Activated CD8-positive, alpha-beta memory T cell treated with anti-CD3 and anti-CD28 coated beads, Interleukin-2, amount 50 U/mL, for 24 hours (primary cell): ENCODE data around the gene PTPRG.

ENCODE experiments used
- DNase-seq: peaks from one replicate; pipeline ENCODE4 v3.0.0-alpha.2; 2020; ENCODE audit errors: extremely low read depth

Gene PTPRG

GRCh38 chr3:61618231-61618630, 56.9 kb downstream of the PTPRG start:
- no peak for DNase-seq

GRCh38 chr3:61618871-61619270, 57.5 kb downstream of the PTPRG start:
- no peak for DNase-seq

GRCh38 chr3:61620073-61620472, 58.7 kb downstream of the PTPRG start:
- DNase-seq = no peak

GRCh38 chr3:61624300-61624699, 62.9 kb downstream of the PTPRG start:
- no peak for DNase-seq

GRCh38 chr3:61625429-61625828, 64.1 kb downstream of the PTPRG start:
- no peak for DNase-seq

- no peak for DNase-seq
These were observed 65.1 kb downstream of the PTPRG start for GRCh38 chr3:61626484-61626883.

- no peak for DNase-seq
These were observed 66.4 kb downstream of the PTPRG start for GRCh38 chr3:61627768-61628185.

GRCh38 chr3:61628636-61629035, 67.3 kb downstream of the PTPRG start:
- DNase-seq = no peak

GRCh38 chr3:61629442-61629841, 68.1 kb downstream of the PTPRG start:
- DNase-seq = no peak

- no peak for DNase-seq
These were observed 69.9 kb downstream of the PTPRG start for GRCh38 chr3:61631108-61631769.

GRCh38 chr3:61632568-61633175, 71.3 kb downstream of the PTPRG start:
- no peak for DNase-seq

GRCh38 chr3:61634678-61635077, 73.3 kb downstream of the PTPRG start:
- no peak for DNase-seq

- DNase-seq = no peak
These were observed 76.0 kb downstream of the PTPRG start for GRCh38 chr3:61637088-61638051.

GRCh38 chr3:61638741-61639140, 77.4 kb downstream of the PTPRG start:
- no peak for DNase-seq

- DNase-seq = no peak
These were observed 78.6 kb downstream of the PTPRG start for GRCh38 chr3:61639991-61640390.

GRCh38 chr3:61645148-61645547, 83.8 kb downstream of the PTPRG start:
- no peak for DNase-seq

GRCh38 chr3:61646360-61646759, 85.0 kb downstream of the PTPRG start:
- no peak for DNase-seq

- no peak for DNase-seq
These were observed 85.6 kb downstream of the PTPRG start for GRCh38 chr3:61646851-61647525.

- no peak for DNase-seq
These were observed 87.1 kb downstream of the PTPRG start for GRCh38 chr3:61648481-61648880.

- DNase-seq = no peak
These were observed 88.2 kb downstream of the PTPRG start for GRCh38 chr3:61649381-61650170.

GRCh38 chr3:61650276-61650675, 88.9 kb downstream of the PTPRG start:
- no peak for DNase-seq
